ENCODE data around the gene COPS7B. TPM values are rescaled to one million over a fixed set of nuclear protein-coding genes. Genes with fewer than 3 reads are reported as not detected.
A peak's percentile ranks its signal among the peaks of the same experiment; 100 is the strongest.

Gene COPS7B
- total and polyA plus RNA-seq, 3 donors from 2014 or later, result 68.8 to 84.8 (median 71.2) TPM

DNA sequence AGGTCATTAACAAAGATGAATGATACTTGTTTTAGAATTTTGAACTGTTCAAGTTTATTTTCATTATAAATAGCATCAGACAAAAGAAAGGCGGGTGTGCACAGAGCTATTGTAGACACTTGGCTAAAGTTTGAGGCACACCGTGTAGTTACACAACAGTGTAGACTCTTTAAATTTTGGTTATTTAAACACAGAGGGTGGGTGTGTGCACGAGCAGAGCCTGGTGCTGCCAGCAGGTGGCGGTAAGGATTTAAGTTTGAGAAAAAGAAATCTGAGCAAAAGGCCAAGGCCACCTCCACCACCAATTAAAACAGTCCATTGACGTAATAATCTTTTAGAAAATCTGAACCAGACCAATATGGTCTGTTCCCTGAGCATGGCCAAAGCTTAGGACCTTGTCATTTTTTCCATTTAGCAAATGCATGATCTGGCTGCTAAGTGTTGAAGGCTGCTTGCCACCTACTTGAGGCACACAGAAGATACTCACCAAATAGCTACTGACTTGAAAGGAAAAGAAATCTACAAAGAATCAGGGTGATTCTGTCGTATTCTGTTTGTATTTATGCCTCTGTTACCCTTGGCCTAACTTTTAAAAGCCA lies 14.3 kb downstream of the COPS7B start:
- DNase-seq, result peak; percentile 60
- no peak for TF ChIP-seq POLR2A (IDR thresholded peaks at IDR 0.05)
- TF ChIP-seq, protein P1, sequence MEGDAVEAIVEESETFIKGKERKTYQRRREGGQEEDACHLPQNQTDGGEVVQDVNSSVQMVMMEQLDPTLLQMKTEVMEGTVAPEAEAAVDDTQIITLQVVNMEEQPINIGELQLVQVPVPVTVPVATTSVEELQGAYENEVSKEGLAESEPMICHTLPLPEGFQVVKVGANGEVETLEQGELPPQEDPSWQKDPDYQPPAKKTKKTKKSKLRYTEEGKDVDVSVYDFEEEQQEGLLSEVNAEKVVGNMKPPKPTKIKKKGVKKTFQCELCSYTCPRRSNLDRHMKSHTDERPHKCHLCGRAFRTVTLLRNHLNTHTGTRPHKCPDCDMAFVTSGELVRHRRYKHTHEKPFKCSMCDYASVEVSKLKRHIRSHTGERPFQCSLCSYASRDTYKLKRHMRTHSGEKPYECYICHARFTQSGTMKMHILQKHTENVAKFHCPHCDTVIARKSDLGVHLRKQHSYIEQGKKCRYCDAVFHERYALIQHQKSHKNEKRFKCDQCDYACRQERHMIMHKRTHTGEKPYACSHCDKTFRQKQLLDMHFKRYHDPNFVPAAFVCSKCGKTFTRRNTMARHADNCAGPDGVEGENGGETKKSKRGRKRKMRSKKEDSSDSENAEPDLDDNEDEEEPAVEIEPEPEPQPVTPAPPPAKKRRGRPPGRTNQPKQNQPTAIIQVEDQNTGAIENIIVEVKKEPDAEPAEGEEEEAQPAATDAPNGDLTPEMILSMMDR (IDR thresholded peaks at IDR 0.05), result peak in 2 of 3 experiments; percentile 27 to 65
- WGBS, 2 donors, result 54 to 65% methylated on average over 6 of the region's 6 CpGs
- Histone ChIP-seq H3K4me1 (no peaks in the 10 kb centered on the region), H3K4me3 (no peak overlapping the region), H3K9me3 (no peaks in the 10 kb centered on the region), H3K27me3 (no peaks in the 10 kb centered on the region), H3K36me3 (ENCODE audit: low read depth, missing control alignments) (no peaks in the 10 kb centered on the region), H3K27ac (no peak overlapping the region)
- intact Hi-C loops (cut with DNase I; ENCODE audit: low total_unique reads), result no loop called here

DNA sequence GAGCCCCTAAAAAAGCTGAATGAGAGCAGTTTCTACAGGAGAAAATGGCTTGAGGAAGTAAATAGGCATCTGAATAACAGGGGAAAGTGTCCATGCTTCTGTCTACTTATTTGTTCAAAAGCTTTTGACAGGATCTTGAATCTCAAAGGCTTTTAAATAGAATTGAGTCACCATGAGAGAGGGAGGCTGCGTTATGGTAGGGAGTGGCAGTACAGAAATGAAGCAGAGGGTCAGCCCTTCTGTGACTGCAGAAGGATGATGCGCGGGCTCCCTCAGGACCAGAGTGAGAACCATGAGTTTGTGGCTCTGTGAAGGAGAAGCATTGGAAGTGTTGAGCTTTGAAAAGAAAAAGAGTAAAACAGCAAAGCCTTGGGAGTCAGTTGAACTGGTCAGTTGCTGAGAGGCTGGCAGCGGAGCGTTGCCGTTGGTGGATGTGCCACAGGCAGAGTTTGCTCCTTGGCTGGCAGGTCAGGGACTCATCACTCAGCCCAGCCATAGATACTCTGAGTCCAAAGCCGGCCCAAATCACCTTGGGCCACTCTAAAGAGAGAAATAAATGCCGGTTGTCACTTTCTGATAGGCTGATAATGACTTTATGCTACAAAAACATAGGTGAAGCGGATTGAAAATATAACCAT lies 17.4 kb downstream of the COPS7B start:
- no peak overlapping the region for H3K4me3 ChIP-seq
- no peak overlapping the region for H3K27ac ChIP-seq
- no peaks in the 10 kb centered on the region for H3K36me3 ChIP-seq (ENCODE audit: low read depth, missing control alignments)
- H3K27me3 ChIP-seq, result no peaks in the 10 kb centered on the region
- H3K4me1 ChIP-seq, result no peaks in the 10 kb centered on the region
- 92 to 94% methylated on average over 9 of the region's 9 CpGs for WGBS, 2 donors
- TF ChIP-seq POLR2A (IDR thresholded peaks at IDR 0.05), result no peak
- TF ChIP-seq, protein P1 (IDR thresholded peaks at IDR 0.05), result no peak
- DNase-seq, result no peak
- intact Hi-C loops (cut with DNase I; ENCODE audit: low total_unique reads), result no loop called here
- H3K9me3 ChIP-seq, result no peaks in the 10 kb centered on the region

DNA sequence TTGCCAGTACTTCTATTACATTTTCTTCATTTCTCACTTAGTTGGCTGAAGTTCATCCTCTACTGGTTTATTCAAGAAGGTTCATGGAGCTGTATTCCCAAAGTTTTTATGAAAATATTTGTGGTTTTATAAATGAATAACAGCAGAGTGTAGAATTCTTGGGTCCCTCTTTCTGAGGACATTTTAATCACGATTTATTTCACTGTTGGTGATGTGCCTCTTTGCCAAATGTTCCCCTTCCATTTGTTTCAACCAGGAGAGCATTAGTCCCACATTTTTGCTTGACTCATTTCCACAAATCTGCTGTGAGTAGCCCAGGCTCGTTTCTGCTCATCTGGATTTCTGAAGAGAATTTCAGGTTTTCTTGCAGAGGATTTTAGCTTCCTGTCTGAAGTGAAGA lies 20.8 kb downstream of the COPS7B start:
- WGBS, 2 donors, result 89 to 91% methylated on average over 2 of the region's 2 CpGs
- Histone ChIP-seq H3K27ac (no peak overlapping the region), H3K4me3 (no peak overlapping the region), H3K27me3 (no peaks in the 10 kb centered on the region), H3K36me3 (ENCODE audit: low read depth, missing control alignments) (no peaks in the 10 kb centered on the region), H3K9me3 (no peaks in the 10 kb centered on the region), H3K4me1 (no peaks in the 10 kb centered on the region)
- TF ChIP-seq POLR2A (IDR thresholded peaks at IDR 0.05), result no peak
- TF ChIP-seq, protein P1 (IDR thresholded peaks at IDR 0.05), result no peak
- intact Hi-C loops (cut with DNase I; ENCODE audit: low total_unique reads), result no loop called here
- DNase-seq, result no peak

DNA sequence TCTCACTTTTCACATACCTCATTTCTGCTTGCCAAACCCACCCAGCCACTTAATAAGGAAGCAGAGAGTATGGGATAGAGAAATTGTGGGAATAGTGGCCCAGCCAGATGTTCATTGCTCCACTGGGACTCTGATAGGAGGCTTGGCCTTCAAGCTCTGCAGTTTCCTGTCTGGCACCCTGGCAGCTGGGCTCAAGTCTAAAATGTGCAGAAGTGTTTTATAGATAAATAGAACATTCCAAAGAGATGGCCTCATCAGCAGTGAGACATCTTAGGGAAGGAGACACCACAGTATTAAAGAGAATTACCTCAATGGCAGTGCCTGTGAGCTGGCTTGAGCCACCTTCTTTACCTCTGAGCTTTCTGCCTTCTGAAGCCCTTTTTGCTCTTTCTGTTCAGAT lies 24.7 kb downstream of the COPS7B start:
- Histone ChIP-seq H3K4me1 (no peaks in the 10 kb centered on the region), H3K4me3 (no peak overlapping the region), H3K27ac (no peak overlapping the region), H3K27me3 (no peaks in the 10 kb centered on the region), H3K9me3 (no peaks in the 10 kb centered on the region), H3K36me3 (ENCODE audit: low read depth, missing control alignments) (no peaks in the 10 kb centered on the region)
- intact Hi-C loops (cut with DNase I; ENCODE audit: low total_unique reads), result no loop called here
- DNase-seq, result no peak
- TF ChIP-seq, protein P1 (IDR thresholded peaks at IDR 0.05), result no peak
